ENCODE data around the gene ANKFY1. TPM values are rescaled to one million over a fixed set of nuclear protein-coding genes. Genes with fewer than 3 reads are reported as not detected.

The ANKFY1 gene
- total RNA-seq, 1 experiment from 2014 or later = 38.9 TPM

GRCh38 chr17:4261452-4261851, 2.3 kb downstream of the ANKFY1 start:
- no peak overlapping the region for H3K27ac ChIP-seq (ENCODE audit: low read depth, low read length)
- no peaks in the 10 kb centered on the region for H4K20me1 ChIP-seq (ENCODE audit: insufficient read depth)
- ChIA-PET POLR2A (no interaction called here), RAD21 (ENCODE audit: low non-redundant PET in 1 of 2, low total read pairs in 2 of 2, uncharacterized antibody in 2 of 2, unreplicated experiment in 2 of 2) (no interaction called here), CTCF (interaction anchor here (5.0 kb wide), 1 partner anchor 12 kb away, joined by 35 read pairs; no protein-coding TSS in a partner anchor)
- intact Hi-C loops (cut with micrococcal nuclease) = no loop called here
- TF ChIP-seq SRF (IDR thresholded peaks at IDR 0.05; ENCODE audit: low read depth) (no peak), EZH2 (IDR thresholded peaks at IDR 0.05) (no peak), FOSL1 (IDR thresholded peaks at IDR 0.05; ENCODE audit: low read depth) (no peak), YY1 (IDR thresholded peaks at IDR 0.05; ENCODE audit: extremely low read depth, insufficient replicate concordance, low read depth, low read length) (no peak), POLR2AphosphoS5 (IDR thresholded peaks at IDR 0.05; ENCODE audit: low read depth, low read length) (no peak), EZH2phosphoT487 (IDR thresholded peaks at IDR 0.05; ENCODE audit: borderline replicate concordance) (no peak), ATF3 (IDR thresholded peaks at IDR 0.05) (no peak), ZNF274 (IDR thresholded peaks at IDR 0.05; ENCODE audit: low read depth, low read length) (no peak), SIN3A (IDR thresholded peaks at IDR 0.05; ENCODE audit: low read depth) (no peak), SP1 (IDR thresholded peaks at IDR 0.05; ENCODE audit: low read depth) (no peak), RAD21 (IDR thresholded peaks at IDR 0.05; ENCODE audit: low read depth) (no peak), TCF7L2 (IDR thresholded peaks at IDR 0.05; ENCODE audit: borderline replicate concordance, extremely low read depth, insufficient read depth, insufficient read length) (no peak), JUND (IDR thresholded peaks at IDR 0.05) (no peak), REST (IDR thresholded peaks at IDR 0.05; ENCODE audit: low read depth) (no peak), ZFX (IDR thresholded peaks at IDR 0.05) (no peak)
- TF ChIP-seq, protein P1, sequence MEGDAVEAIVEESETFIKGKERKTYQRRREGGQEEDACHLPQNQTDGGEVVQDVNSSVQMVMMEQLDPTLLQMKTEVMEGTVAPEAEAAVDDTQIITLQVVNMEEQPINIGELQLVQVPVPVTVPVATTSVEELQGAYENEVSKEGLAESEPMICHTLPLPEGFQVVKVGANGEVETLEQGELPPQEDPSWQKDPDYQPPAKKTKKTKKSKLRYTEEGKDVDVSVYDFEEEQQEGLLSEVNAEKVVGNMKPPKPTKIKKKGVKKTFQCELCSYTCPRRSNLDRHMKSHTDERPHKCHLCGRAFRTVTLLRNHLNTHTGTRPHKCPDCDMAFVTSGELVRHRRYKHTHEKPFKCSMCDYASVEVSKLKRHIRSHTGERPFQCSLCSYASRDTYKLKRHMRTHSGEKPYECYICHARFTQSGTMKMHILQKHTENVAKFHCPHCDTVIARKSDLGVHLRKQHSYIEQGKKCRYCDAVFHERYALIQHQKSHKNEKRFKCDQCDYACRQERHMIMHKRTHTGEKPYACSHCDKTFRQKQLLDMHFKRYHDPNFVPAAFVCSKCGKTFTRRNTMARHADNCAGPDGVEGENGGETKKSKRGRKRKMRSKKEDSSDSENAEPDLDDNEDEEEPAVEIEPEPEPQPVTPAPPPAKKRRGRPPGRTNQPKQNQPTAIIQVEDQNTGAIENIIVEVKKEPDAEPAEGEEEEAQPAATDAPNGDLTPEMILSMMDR (IDR thresholded peaks at IDR 0.05 in 2 of 3, conservative IDR thresholded peaks at IDR 0.05 in 1 of 3; ENCODE audit: borderline replicate concordance in 1 of 3, insufficient read depth in 1 of 3, low read depth in 2 of 3, low read length in 2 of 3) = no peak
- TF ChIP-seq, protein P2, sequence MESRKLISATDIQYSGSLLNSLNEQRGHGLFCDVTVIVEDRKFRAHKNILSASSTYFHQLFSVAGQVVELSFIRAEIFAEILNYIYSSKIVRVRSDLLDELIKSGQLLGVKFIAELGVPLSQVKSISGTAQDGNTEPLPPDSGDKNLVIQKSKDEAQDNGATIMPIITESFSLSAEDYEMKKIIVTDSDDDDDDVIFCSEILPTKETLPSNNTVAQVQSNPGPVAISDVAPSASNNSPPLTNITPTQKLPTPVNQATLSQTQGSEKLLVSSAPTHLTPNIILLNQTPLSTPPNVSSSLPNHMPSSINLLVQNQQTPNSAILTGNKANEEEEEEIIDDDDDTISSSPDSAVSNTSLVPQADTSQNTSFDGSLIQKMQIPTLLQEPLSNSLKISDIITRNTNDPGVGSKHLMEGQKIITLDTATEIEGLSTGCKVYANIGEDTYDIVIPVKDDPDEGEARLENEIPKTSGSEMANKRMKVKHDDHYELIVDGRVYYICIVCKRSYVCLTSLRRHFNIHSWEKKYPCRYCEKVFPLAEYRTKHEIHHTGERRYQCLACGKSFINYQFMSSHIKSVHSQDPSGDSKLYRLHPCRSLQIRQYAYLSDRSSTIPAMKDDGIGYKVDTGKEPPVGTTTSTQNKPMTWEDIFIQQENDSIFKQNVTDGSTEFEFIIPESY (IDR thresholded peaks at IDR 0.05; ENCODE audit: extremely low read depth, insufficient replicate concordance, low read length) = no peak
- H3K4me2 ChIP-seq (ENCODE audit: low read length) = no peak overlapping the region
- peaks cover 5 to 31% of the 10 kb centered on the region in 2 experiments; a peak in 3 of 4 replicates for H3K4me1 ChIP-seq (ENCODE audit: control insufficient read depth in 1 of 2, insufficient read depth in 2 of 2, low read length in 2 of 2)
- H2AFZ ChIP-seq (ENCODE audit: low read depth, low read length, poor library complexity, severe bottlenecking) = no peak overlapping the region
- no peak overlapping the region for H3K4me3 ChIP-seq (replicated peaks in 1 of 2; ENCODE audit: low read depth in 1 of 2, low read length in 2 of 2)
- H3K36me3 ChIP-seq (ENCODE audit: control insufficient read depth in 1 of 2, insufficient read depth in 2 of 2, low read length in 2 of 2) = peaks cover 0 to 19% of the 10 kb centered on the region in 2 experiments; a peak in 1 of 4 replicates
- no peak for ATAC-seq
- peaks cover 73% of the 10 kb centered on the region for H3K79me2 ChIP-seq (ENCODE audit: insufficient read depth, low read length)
- no peaks in the 10 kb centered on the region for H3K27me3 ChIP-seq (ENCODE audit: insufficient read depth, low read length)
- no peak for DNase-seq (ENCODE audit: low read depth, low spot score)
- no peaks in the 10 kb centered on the region for H3K9me2 ChIP-seq (ENCODE audit: insufficient read depth)
- peaks cover 10% of the 10 kb centered on the region in 2 experiments; a peak in 1 of 4 replicates for H3K9me3 ChIP-seq (ENCODE audit: control insufficient read depth in 1 of 2, insufficient read depth in 1 of 2, low read depth in 1 of 2, low read length in 2 of 2)
- no TSS peak for BruUV-seq (replicated peaks)
- no peak overlapping the region for H3K9ac ChIP-seq (ENCODE audit: low read length)

All from HCT116 (cell line).